Measurements from ENCODE around the gene CFDP1.

DNA sequence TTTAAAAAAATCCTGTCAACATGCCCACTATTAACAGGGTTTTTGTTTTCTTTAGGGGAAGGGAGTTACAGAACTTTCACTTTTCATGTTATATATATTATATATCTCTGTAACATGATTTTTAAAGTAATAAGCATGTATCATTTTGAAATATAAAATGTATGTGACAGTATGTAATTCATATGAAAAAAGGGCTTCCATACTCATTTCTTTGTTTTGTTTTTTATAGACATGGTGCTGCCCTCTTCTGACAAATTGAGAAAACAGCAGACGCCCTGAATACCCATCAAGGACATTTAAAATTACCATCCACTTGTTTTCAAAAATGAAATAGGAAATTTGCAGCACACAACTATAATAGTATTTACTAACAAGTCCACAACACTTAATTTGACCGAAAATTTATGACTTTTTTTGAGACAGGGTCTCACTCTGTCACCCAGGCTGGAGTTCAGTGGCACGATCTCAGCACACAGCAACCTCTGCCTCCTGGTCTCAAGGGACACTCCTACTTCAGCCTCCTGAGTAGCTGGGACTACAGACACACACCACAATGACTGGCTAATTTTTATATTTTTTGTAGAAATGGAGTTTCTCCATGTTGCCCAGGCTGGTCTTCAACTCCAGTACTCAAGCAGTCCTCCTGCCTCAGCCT is 30.4 kb downstream of the CFDP1 start:
- TF ChIP-seq, protein P1, sequence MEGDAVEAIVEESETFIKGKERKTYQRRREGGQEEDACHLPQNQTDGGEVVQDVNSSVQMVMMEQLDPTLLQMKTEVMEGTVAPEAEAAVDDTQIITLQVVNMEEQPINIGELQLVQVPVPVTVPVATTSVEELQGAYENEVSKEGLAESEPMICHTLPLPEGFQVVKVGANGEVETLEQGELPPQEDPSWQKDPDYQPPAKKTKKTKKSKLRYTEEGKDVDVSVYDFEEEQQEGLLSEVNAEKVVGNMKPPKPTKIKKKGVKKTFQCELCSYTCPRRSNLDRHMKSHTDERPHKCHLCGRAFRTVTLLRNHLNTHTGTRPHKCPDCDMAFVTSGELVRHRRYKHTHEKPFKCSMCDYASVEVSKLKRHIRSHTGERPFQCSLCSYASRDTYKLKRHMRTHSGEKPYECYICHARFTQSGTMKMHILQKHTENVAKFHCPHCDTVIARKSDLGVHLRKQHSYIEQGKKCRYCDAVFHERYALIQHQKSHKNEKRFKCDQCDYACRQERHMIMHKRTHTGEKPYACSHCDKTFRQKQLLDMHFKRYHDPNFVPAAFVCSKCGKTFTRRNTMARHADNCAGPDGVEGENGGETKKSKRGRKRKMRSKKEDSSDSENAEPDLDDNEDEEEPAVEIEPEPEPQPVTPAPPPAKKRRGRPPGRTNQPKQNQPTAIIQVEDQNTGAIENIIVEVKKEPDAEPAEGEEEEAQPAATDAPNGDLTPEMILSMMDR (IDR thresholded peaks at IDR 0.05): peak; percentile 74 to 81 (median 77)
- TF ChIP-seq POLR2A (IDR thresholded peaks at IDR 0.05; ENCODE audit: low read depth): no peak
- no peak for TF ChIP-seq POLR2AphosphoS5 (IDR thresholded peaks at IDR 0.05)
